C4-2B (cell line): ENCODE data around the gene SMIM29.

Source experiments
- H3K27ac ChIP-seq: fragments of 450-650 bp; 2 replicates; pipeline ENCODE4 v1.5.1; 2017
- CTCF ChIP-seq: fragments of 450-650 bp; conservative IDR thresholded peaks from 2 replicates; pipeline ENCODE4 v1.5.1; 2017; ENCODE audit warnings: mild to moderate bottlenecking
- ZFX ChIP-seq: fragments of 450-650 bp; IDR thresholded peaks from 2 replicates; pipeline ENCODE4 v1.6.1; 2017

Gene SMIM29

GRCh38 chr6:34284563-34285447 lies 36.0 kb upstream of the SMIM29 start:
- TF ChIP-seq ZFX (no peak), CTCF (no peak)
- no peak overlapping the region for H3K27ac ChIP-seq

- no peak for TF ChIP-seq CTCF
- TF ChIP-seq ZFX: no peak
- H3K27ac ChIP-seq: no peak overlapping the region
Measured at GRCh38 chr6:34281702-34282334, 33.0 kb upstream of the SMIM29 start.

GRCh38 chr6:34280216-34280615 lies 31.4 kb upstream of the SMIM29 start:
- TF ChIP-seq ZFX (no peak), CTCF (no peak)

GRCh38 chr6:34278833-34279232 lies 30.0 kb upstream of the SMIM29 start:
- H3K27ac ChIP-seq: no peak overlapping the region
- TF ChIP-seq ZFX (no peak), CTCF (no peak)

More at GRCh38 chr6:34280216-34280615, 31.4 kb upstream of the SMIM29 start:
- no peak overlapping the region for H3K27ac ChIP-seq

GRCh38 chr6:34277763-34278112 lies 28.9 kb upstream of the SMIM29 start:
- H3K27ac ChIP-seq: no peak overlapping the region
- no peak for TF ChIP-seq ZFX
- TF ChIP-seq CTCF: no peak

DNA sequence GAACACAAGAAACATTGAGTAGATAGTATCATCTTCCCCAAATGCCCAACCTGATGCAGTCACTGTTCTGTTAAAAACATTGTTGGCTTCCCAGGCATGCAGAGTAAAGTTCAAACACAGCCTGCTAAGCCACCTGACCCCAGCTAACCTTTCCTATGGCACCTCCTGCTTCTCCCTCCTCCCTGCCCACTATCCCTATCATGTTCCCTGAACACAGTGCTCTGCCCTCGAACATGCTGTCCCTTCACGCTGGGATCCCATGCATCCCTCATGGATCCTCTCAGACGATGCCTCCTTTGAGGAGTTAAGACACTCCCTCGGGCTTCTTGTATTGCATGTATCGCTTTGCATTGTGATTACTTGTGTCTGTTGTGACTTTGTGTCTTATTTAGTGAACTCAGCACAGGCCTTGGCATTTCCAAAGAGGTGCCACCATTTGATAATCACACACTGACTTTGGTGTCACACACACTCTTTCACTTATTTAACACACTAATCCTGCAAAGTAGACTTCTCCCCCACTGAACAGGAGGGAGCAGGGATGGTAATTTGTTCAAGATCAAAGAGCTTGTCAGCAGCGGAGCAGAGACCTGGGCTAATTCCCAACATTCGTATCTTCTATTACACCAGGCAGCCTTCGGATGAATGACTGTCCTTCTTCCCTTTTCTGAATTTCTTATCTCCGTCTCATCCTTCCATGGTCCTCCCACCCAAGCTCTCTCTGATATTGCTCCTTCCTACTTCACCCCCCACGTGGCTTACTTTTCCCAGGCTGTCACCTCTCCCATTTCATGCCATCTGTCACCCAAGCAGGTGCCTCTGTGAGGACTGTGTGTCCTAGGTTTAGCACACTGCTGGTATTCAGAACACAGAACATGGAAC lies 28.3 kb upstream of the SMIM29 start:
- no peak overlapping the region for H3K27ac ChIP-seq
- no peak for TF ChIP-seq CTCF
- no peak for TF ChIP-seq ZFX
